CD4-positive, alpha-beta T cell (primary cell): ENCODE measurements around the gene CITED4. TPM values are rescaled to one million over a fixed set of nuclear protein-coding genes. Genes with fewer than 3 reads are reported as not detected.
A peak's percentile ranks its signal among the peaks of the same experiment; 100 is the strongest.

Experiments used
- ATAC-seq: fragments of 200-7000 bp; cut with Tn5 transposase; one replicate; pipeline ENCODE4 v1.10.0; 2022; ENCODE audit warnings: mild to moderate bottlenecking; ENCODE audit not compliant: poor library complexity
- CTCF ChIA-PET: fragments of 350-600 bp; sonication (Branson Sonifier 250); formaldehyde crosslinking; loops from one replicate; lab custom pipeline; 2021; ENCODE audit warnings: antibody characterized with exemption, inconsistent platforms; lab: Charles Lee
- POLR2A ChIA-PET: fragments of 350-600 bp; sonication (Branson Sonifier 250); formaldehyde crosslinking; loops from one replicate; lab custom pipeline; 2021; ENCODE audit warnings: antibody characterized with exemption, inconsistent platforms; lab: Charles Lee
- DNase-seq, 14 experiments: peaks; one replicate each; pipeline ENCODE4 v3.0.0-alpha.2; 2013 to 2020; ENCODE audit warnings: mixed read lengths in 2 of 14
- H3K27ac ChIP-seq, 2 donors: one replicate each; pipeline versions ENCODE4 v1.5.1 to v1.7.0; 2013; ENCODE audit warnings: low read length in 2 of 2, low read depth in 1 of 2, mild to moderate bottlenecking in 1 of 2
- H3K27me3 ChIP-seq, 2 experiments: 1 replicate in 1 of 2; 2 replicates in 1 of 2; pipeline versions ENCODE4 v1.6.1 to v1.7.0; 2013; ENCODE audit warnings: low read length in 2 of 2, control low read depth in 1 of 2, mild to moderate bottlenecking in 1 of 2, moderate library complexity in 1 of 2; ENCODE audit not compliant: insufficient read depth in 2 of 2, control insufficient read depth in 1 of 2
- H3K36me3 ChIP-seq: one replicate; pipeline ENCODE4 v1.6.1; 2013; ENCODE audit warnings: low read length, control low read depth; ENCODE audit not compliant: insufficient read depth
- H3K4me1 ChIP-seq: one replicate; pipeline ENCODE4 v1.6.1; 2013; ENCODE audit warnings: low read length, control low read depth; ENCODE audit not compliant: insufficient read depth
- H3K4me3 ChIP-seq: one replicate; pipeline ENCODE4 v1.5.1; 2013; ENCODE audit warnings: mild to moderate bottlenecking, low read length, moderate library complexity
- H3K9me3 ChIP-seq, 2 experiments: 1 replicate in 1 of 2; 2 replicates in 1 of 2; pipeline versions ENCODE4 v1.6.1 to v1.7.0; 2013; ENCODE audit warnings: low read length in 2 of 2, mild to moderate bottlenecking in 2 of 2, control low read depth in 1 of 2, moderate library complexity in 1 of 2; ENCODE audit not compliant: control insufficient read depth in 1 of 2, insufficient read depth in 1 of 2
- H3K27ac Mint-ChIP-seq: one replicate; pipeline ENCODE4 v1.8.0; 2020; ENCODE audit warnings: mixed read lengths
- H3K27me3 Mint-ChIP-seq: one replicate; pipeline ENCODE4 v1.8.0; 2021; ENCODE audit warnings: mixed read lengths
- H3K36me3 Mint-ChIP-seq: one replicate; pipeline ENCODE4 v1.8.0; 2021; ENCODE audit warnings: low read depth, mixed read lengths
- H3K4me1 Mint-ChIP-seq: one replicate; pipeline ENCODE4 v1.8.0; 2021; ENCODE audit warnings: low read depth, mixed read lengths
- H3K4me3 Mint-ChIP-seq: one replicate; pipeline ENCODE4 v1.8.0; 2020; ENCODE audit warnings: mild to moderate bottlenecking, mixed read lengths
- H3K9me3 Mint-ChIP-seq: one replicate; pipeline ENCODE4 v1.8.0; 2020; ENCODE audit warnings: mixed read lengths
- intact Hi-C, 2 experiments: fragments of 100-400 bp; cut with DNase I in 1 of 2; cut with micrococcal nuclease in 1 of 2; formaldehyde crosslinking; loops; one replicate each; pipeline versions ENCODE4 v1.15.1 to v1.9.0; 2023 to 2025; cut with DNase I, micrococcal nuclease
- total RNA-seq, 174 experiments: library from RNA in 2 of 174; stranded (reverse) in 2 of 174; gene quantifications; one replicate each; pipeline ENCODE4 v1.2.3 and lab custom pipeline; 2021 to 2026
- TF ChIP-seq, protein P1 (sequence below): fragments of 200-600 bp; IDR thresholded peaks from one replicate; pipeline ENCODE4 v1.8.0; 2022; ENCODE audit warnings: antibody characterized with exemption, mild to moderate bottlenecking

The CITED4 gene
- total RNA-seq, 2 experiments from 2014 or later, result 51.6 to 52.0 TPM

DNA sequence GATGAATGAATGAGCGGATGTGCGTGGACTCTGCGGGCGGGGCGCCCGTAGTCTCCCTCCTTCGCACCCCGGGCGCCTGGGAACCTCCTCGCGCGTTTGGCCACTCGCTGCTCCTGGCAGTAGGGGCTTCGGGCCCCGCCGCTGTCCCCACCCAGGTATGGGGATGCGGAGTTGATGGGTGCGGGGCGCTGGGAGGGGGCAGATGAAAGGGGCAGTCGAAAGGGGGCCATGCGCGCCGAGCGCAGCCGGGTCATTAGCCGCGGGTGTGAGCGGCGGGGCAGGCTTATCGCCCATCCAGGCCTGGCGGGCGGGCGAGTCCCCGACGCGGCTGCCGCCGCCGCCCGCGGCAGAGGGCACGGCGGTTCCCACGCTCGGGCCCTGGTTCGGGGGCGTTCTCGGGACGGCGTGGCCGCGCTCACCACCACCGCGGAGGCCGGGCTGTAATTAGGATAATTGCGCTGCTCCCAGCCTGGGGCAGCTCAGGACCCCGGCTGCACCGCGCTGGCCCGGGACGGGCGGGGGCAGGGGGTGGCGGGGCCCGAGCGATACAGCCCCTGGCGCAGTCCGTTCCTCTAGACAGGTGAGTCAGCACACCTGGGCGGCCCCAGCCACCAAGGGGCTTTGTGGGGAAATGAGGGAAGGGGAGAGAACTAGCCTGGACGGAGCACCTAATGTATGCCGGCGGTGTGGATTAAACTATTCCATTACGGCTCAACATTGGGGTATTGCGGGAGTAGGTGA, 22.1 kb upstream of the CITED4 start:
- Mint-ChIP-seq H3K9me3 (no peaks in the 10 kb centered on the region), H3K4me3 (peak overlapping the region; percentile 0), H3K4me1 (peaks cover 5% of the 10 kb centered on the region), H3K27ac (no peak overlapping the region), H3K36me3 (no peaks in the 10 kb centered on the region), H3K27me3 (peaks cover 67% of the 10 kb centered on the region)
- TF ChIP-seq, protein P1, sequence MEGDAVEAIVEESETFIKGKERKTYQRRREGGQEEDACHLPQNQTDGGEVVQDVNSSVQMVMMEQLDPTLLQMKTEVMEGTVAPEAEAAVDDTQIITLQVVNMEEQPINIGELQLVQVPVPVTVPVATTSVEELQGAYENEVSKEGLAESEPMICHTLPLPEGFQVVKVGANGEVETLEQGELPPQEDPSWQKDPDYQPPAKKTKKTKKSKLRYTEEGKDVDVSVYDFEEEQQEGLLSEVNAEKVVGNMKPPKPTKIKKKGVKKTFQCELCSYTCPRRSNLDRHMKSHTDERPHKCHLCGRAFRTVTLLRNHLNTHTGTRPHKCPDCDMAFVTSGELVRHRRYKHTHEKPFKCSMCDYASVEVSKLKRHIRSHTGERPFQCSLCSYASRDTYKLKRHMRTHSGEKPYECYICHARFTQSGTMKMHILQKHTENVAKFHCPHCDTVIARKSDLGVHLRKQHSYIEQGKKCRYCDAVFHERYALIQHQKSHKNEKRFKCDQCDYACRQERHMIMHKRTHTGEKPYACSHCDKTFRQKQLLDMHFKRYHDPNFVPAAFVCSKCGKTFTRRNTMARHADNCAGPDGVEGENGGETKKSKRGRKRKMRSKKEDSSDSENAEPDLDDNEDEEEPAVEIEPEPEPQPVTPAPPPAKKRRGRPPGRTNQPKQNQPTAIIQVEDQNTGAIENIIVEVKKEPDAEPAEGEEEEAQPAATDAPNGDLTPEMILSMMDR, result no peak
- Histone ChIP-seq H3K27me3 (peaks cover 25 to 45% of the 10 kb centered on the region in 2 experiments), H3K4me1 (peaks cover 5% of the 10 kb centered on the region), H3K4me3 (no peak overlapping the region), H3K27ac (no peak overlapping the region), H3K36me3 (no peaks in the 10 kb centered on the region), H3K9me3 (peaks cover 0 to 4% of the 10 kb centered on the region in 2 experiments)
- ATAC-seq (peak; percentile 37), DNase-seq (no peak)
- ChIA-PET CTCF (no interaction called here), POLR2A (no interaction called here)
- intact Hi-C loops, result no loop called here

DNA sequence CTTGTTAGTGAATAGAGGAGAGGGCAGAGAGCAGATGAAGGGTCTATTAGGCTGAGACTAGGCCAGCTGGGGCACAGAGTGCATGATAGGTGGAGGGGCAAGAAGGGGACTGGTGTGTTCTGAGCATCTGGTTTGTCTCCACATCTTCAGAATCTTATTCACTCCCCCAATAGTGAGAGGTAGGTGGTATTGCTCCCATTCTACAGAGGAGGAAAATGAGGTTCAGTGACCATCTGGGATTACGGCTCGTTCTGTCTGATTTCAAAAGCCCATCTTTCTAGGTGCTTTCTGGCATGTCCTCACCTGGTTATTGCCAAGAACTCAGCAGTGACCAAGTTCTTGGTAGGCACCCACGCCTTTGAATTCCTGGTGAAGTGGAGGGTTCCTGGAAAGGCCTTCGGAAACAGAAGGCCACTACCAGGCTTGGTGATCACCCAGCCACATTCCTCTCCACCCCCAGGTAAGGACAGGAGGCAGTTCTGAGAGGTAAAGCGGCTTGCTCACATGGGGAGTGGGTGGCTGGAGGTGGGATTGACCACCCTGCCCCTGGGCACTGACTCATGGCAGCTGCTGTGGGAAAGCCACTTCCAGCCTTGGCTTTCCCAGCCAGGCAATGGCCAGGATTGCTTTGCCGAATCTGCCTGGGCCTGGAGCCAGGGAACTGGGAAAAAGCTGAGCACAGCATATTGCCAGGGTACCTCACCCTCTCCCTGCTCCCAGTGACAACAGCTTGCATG, 18.8 kb upstream of the CITED4 start:
- H3K4me3 ChIP-seq, result no peak overlapping the region
- DNase-seq (no peak), ATAC-seq (no peak)
- TF ChIP-seq, protein P1, result no peak
- H3K27ac ChIP-seq, result no peak overlapping the region
- Mint-ChIP-seq H3K27ac (no peak overlapping the region), H3K36me3 (no peaks in the 10 kb centered on the region), H3K4me1 (peaks cover 10% of the 10 kb centered on the region), H3K9me3 (peaks cover 2% of the 10 kb centered on the region), H3K4me3 (no peak overlapping the region), H3K27me3 (peaks cover 38% of the 10 kb centered on the region)
- POLR2A ChIA-PET, result no interaction called here
- H3K36me3 ChIP-seq, result no peaks in the 10 kb centered on the region
- H3K9me3 ChIP-seq, result peaks cover 0 to 4% of the 10 kb centered on the region in 2 experiments
- peaks cover 21 to 28% of the 10 kb centered on the region in 2 experiments for H3K27me3 ChIP-seq
- intact Hi-C loops, result no loop called here
- CTCF ChIA-PET, result no interaction called here
- peaks cover 24% of the 10 kb centered on the region for H3K4me1 ChIP-seq

DNA sequence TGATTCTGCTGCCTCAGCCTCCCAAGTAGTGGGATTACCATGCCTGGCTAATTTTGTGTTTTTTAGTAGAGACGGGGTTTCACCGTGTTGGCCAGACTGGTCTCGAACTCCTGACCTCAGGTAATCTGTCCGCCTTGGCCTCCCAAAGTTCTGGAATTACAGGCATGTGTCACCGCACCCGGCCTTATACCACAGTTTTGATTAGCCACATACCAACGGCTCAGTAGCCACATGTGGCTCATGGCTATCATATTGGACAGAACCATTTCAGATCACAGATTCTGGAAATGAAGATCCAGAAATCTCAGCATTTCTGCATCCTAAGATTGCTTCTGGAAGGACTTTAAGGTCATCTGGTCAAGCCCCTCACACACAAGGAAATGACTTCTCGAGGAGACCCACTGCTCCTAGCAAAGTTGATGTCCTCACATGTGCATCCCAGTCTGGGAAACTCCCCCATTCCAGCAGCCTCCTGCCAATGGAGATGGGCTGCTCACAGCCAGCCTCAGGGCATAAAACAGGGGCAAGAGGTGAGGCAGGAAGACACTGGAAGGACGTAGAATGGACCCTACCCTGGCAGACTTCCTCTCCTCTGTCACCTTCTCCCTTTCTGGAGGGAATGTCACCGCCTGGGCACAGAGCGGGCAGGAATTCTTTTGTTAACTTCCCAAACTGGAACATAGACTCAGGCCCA, 17.5 kb upstream of the CITED4 start:
- DNase-seq (no peak), ATAC-seq (no peak)
- TF ChIP-seq, protein P1, result no peak
- no peak overlapping the region for H3K27ac ChIP-seq
- ChIA-PET CTCF (no interaction called here), POLR2A (no interaction called here)
- peaks cover 0 to 4% of the 10 kb centered on the region in 2 experiments for H3K9me3 ChIP-seq
- peaks cover 21 to 22% of the 10 kb centered on the region in 2 experiments for H3K27me3 ChIP-seq
- Mint-ChIP-seq H3K36me3 (no peaks in the 10 kb centered on the region), H3K4me1 (peaks cover 21% of the 10 kb centered on the region), H3K27me3 (peaks cover 25% of the 10 kb centered on the region), H3K9me3 (peaks cover 2% of the 10 kb centered on the region), H3K27ac (no peak overlapping the region), H3K4me3 (no peak overlapping the region)
- intact Hi-C loops, result no loop called here
- peaks cover 34% of the 10 kb centered on the region for H3K4me1 ChIP-seq
- H3K4me3 ChIP-seq, result no peak overlapping the region
- no peaks in the 10 kb centered on the region for H3K36me3 ChIP-seq
